Suppressor macrophage (primary cell): ENCODE results near the gene SELENON.

Source experiments
- DNase-seq, 4 experiments: peaks; one replicate each; pipeline ENCODE4 v3.0.0-alpha.2; 2020 to 2022

Gene SELENON

GRCh38 chr1:25809929-25810328, 9.9 kb downstream of the SELENON start:
- DNase-seq = no peak

- peak; percentile 66 to 85 (median 77) for DNase-seq
Observed at GRCh38 chr1:25810341-25811299, 10.6 kb downstream of the SELENON start.

GRCh38 chr1:25811384-25812082, 11.5 kb downstream of the SELENON start:
- no peak for DNase-seq

- DNase-seq = no peak
Observed at GRCh38 chr1:25813071-25813733, 13.2 kb downstream of the SELENON start.

- no peak for DNase-seq
Observed at GRCh38 chr1:25813734-25814471, 13.9 kb downstream of the SELENON start.

GRCh38 chr1:25814549-25815087, 14.6 kb downstream of the SELENON start:
- no peak for DNase-seq

GRCh38 chr1:25815208-25816111, 15.5 kb downstream of the SELENON start:
- no peak for DNase-seq

GRCh38 chr1:25816112-25816718, 16.2 kb downstream of the SELENON start:
- DNase-seq = no peak

- DNase-seq = no peak
Observed at GRCh38 chr1:25817840-25818501, 18.0 kb downstream of the SELENON start.

GRCh38 chr1:25818569-25818968, 18.6 kb downstream of the SELENON start:
- no peak for DNase-seq

- DNase-seq = peak; percentile 71 to 90 (median 80)
Observed at GRCh38 chr1:25819491-25820246, 19.7 kb downstream of the SELENON start, which contains the start of gene MTFR1L. TSS of gene MTFR1L (plus strand) at chr1:25819954. CDS start at chr1:25823105, 3,151 bp downstream.

- peak; percentile 67 to 82 (median 82) for DNase-seq
Observed at GRCh38 chr1:25820247-25821111, 20.5 kb downstream of the SELENON start.

GRCh38 chr1:25821112-25821476, 21.1 kb downstream of the SELENON start:
- no peak for DNase-seq

GRCh38 chr1:25821630-25822091, 21.7 kb downstream of the SELENON start:
- DNase-seq = no peak

GRCh38 chr1:25825605-25826004, 25.6 kb downstream of the SELENON start:
- no peak for DNase-seq

GRCh38 chr1:25826571-25826970, 26.6 kb downstream of the SELENON start:
- DNase-seq = no peak

- no peak for DNase-seq
Observed at GRCh38 chr1:25828491-25828890, 28.5 kb downstream of the SELENON start.

GRCh38 chr1:25829046-25829445, 29.1 kb downstream of the SELENON start:
- DNase-seq = no peak
